Parathyroid adenoma (tissue), 2 donors: ENCODE measurements around the gene TEX35.

Experiments used
- H2AFZ ChIP-seq: fragments of 300-600 bp; sonication (generic); one replicate; pipeline ENCODE4 v1.7.0; 2017; ENCODE audit warnings: antibody characterized with exemption, mild to moderate bottlenecking
- H3K27ac ChIP-seq: fragments of 300-600 bp; sonication (generic); one replicate; pipeline ENCODE4 v1.7.0; 2017
- H3K27me3 ChIP-seq: fragments of 300-600 bp; sonication (generic); one replicate; pipeline ENCODE4 v1.7.0; 2017; ENCODE audit warnings: low read length; ENCODE audit not compliant: control insufficient read depth, insufficient read depth
- H3K36me3 ChIP-seq: fragments of 300-600 bp; sonication (generic); one replicate; pipeline ENCODE4 v1.7.0; 2017; ENCODE audit warnings: low read length; ENCODE audit not compliant: control insufficient read depth, insufficient read depth
- H3K4me1 ChIP-seq: fragments of 300-600 bp; sonication (generic); one replicate; pipeline ENCODE4 v1.7.0; 2017; ENCODE audit warnings: control low read depth
- H3K4me2 ChIP-seq: fragments of 300-600 bp; sonication (generic); one replicate; pipeline ENCODE4 v1.7.0; 2017; ENCODE audit warnings: low read length
- H3K4me3 ChIP-seq: fragments of 300-600 bp; sonication (generic); one replicate; pipeline ENCODE4 v1.7.0; 2017; ENCODE audit warnings: low read depth, low read length
- H3K79me2 ChIP-seq: fragments of 300-600 bp; sonication (generic); one replicate; pipeline ENCODE4 v1.7.0; 2017; ENCODE audit warnings: control low read depth
- H3K9ac ChIP-seq: fragments of 300-600 bp; sonication (generic); one replicate; pipeline ENCODE4 v1.7.0; 2017; ENCODE audit warnings: mild to moderate bottlenecking
- H3K9me3 ChIP-seq: fragments of 300-600 bp; sonication (generic); one replicate; pipeline ENCODE4 v1.7.0; 2017; ENCODE audit warnings: low read length; ENCODE audit not compliant: control insufficient read depth
- CTCF ChIP-seq: fragments of 300-600 bp; sonication (generic); IDR thresholded peaks from one replicate; pipeline ENCODE4 v1.7.0; 2017; ENCODE audit warnings: antibody characterized with exemption, mild to moderate bottlenecking
- donor health status: primary hyperparathyroidism.

The TEX35 gene

GRCh38 chr1:178496410-178497135 lies 16.3 kb upstream of the TEX35 start, which contains the start of gene CLEC20A:
CLEC20A (minus strand) TSS chr1:178496964; CDS start chr1:178496939, 25 bp downstream.
- H3K9ac ChIP-seq = no peak within 1 kb of the TSS
- no peaks in the 10 kb centered on the region for H3K27me3 ChIP-seq
- TF ChIP-seq CTCF = no peak
- no peaks in the 10 kb centered on the region for H3K4me1 ChIP-seq
- H3K27ac ChIP-seq = no peak within 1 kb of the TSS
- no peak within 1 kb of the TSS for H3K4me2 ChIP-seq
- no peak within 1 kb of the TSS for H3K4me3 ChIP-seq
- H3K36me3 ChIP-seq = no peaks in the 10 kb centered on the region
- H2AFZ ChIP-seq = no peak within 1 kb of the TSS
- no peaks in the 10 kb centered on the region for H3K9me3 ChIP-seq
- no peaks in the 10 kb centered on the region for H3K79me2 ChIP-seq

GRCh38 chr1:178497903-178498478 lies 14.9 kb upstream of the TEX35 start:
- H3K4me1 ChIP-seq = no peaks in the 10 kb centered on the region
- no peak overlapping the region for H3K9ac ChIP-seq
- no peak for TF ChIP-seq CTCF
- H3K27ac ChIP-seq = no peak overlapping the region
- no peaks in the 10 kb centered on the region for H3K79me2 ChIP-seq
- no peaks in the 10 kb centered on the region for H3K27me3 ChIP-seq
- no peak overlapping the region for H3K4me2 ChIP-seq
- no peak overlapping the region for H2AFZ ChIP-seq
- H3K36me3 ChIP-seq = no peaks in the 10 kb centered on the region
- no peak overlapping the region for H3K4me3 ChIP-seq
- no peaks in the 10 kb centered on the region for H3K9me3 ChIP-seq

- H3K9ac ChIP-seq = no peak overlapping the region
- no peaks in the 10 kb centered on the region for H3K36me3 ChIP-seq
- H3K4me1 ChIP-seq = no peaks in the 10 kb centered on the region
- no peak overlapping the region for H3K27ac ChIP-seq
- H3K4me3 ChIP-seq = no peak overlapping the region
- H3K79me2 ChIP-seq = no peaks in the 10 kb centered on the region
- H3K4me2 ChIP-seq = no peak overlapping the region
- H2AFZ ChIP-seq = no peak overlapping the region
- no peaks in the 10 kb centered on the region for H3K27me3 ChIP-seq
- TF ChIP-seq CTCF = no peak
- H3K9me3 ChIP-seq = no peaks in the 10 kb centered on the region
Measured at GRCh38 chr1:178498896-178499675, 13.8 kb upstream of the TEX35 start.

GRCh38 chr1:178500091-178500770 lies 12.7 kb upstream of the TEX35 start:
- no peak overlapping the region for H2AFZ ChIP-seq
- H3K79me2 ChIP-seq = no peaks in the 10 kb centered on the region
- no peaks in the 10 kb centered on the region for H3K36me3 ChIP-seq
- no peaks in the 10 kb centered on the region for H3K4me1 ChIP-seq
- no peak overlapping the region for H3K27ac ChIP-seq
- H3K4me2 ChIP-seq = no peak overlapping the region
- H3K9ac ChIP-seq = no peak overlapping the region
- H3K9me3 ChIP-seq = no peaks in the 10 kb centered on the region
- H3K4me3 ChIP-seq = no peak overlapping the region
- TF ChIP-seq CTCF = no peak
- no peaks in the 10 kb centered on the region for H3K27me3 ChIP-seq
